GM19023 (cell line): ENCODE measurements around the gene GOLGA8A.
"Not testable (repeated sequence)": the region's sequence is repeated elsewhere in the genome, so short reads cannot be mapped to it uniquely, and the experiment has no call there.

Experiments used
- ATAC-seq: cut with Tn5 transposase; IDR thresholded peaks from one replicate; pipeline ENCODE4 v1.9.1; 2021; ENCODE audit warnings: mild to moderate bottlenecking, moderate library complexity; ENCODE audit not compliant: unreplicated experiment

GOLGA8A gene

DNA sequence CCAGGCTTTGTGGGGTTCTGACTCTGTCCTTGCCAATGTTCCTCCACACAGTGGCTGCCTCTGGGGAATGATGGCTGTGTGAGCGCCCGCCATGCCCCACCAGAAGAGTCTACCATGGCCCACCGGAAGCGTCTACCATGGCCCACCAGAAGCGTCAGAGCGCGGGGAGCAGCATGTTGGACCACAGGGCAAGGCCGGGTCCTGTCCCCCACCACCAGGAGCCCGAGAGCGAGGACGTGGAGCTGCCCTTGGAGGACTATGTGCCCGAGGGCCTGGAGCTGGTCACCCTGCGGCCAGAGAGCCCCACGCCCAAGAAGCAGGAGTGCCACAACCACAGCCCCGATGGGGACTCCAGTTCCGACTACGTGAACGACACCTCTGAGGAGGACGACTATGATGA, 28.1 kb downstream of the GOLGA8A start:
- not testable (repeated sequence) for ATAC-seq

DNA sequence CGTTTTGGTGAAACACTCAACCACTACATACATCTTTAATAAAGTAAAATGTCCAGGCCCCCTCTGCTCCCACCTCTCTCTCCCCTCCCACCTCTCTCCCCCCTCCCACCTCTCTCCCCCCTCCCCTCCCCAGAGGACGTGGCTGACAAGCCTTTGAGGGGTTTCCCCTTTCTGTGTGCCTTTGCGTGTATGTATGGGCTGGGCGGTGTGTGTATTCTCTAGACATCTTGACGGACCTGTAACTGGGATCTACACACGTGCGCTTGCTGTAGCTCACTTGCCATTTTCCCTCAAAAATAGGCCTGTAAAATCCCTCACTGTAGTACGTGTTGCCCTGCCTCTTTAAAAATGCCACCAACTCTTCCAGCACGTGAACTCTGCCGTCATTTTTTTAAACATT, 28.6 kb downstream of the GOLGA8A start:
- ATAC-seq: not testable (repeated sequence)

DNA sequence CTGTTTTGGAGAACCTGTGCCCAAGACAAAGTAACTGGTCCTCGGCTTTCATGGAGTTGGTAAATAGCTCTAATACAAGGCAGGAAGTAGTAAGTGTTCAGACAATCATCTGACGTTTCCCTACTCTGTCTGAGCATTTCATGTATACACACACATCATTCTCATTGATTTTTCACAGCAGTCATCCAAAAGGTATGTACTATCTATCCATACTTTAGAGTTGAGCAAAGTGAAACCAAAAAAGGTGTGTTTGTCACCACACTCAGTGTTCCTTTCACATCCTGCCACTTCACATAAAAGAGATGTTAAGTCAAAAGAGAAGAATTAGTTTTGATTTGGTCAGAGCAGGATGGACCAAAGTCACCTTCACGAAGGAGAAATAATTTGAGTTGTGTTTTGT, 33.7 kb downstream of the GOLGA8A start:
- ATAC-seq: not testable (repeated sequence)

DNA sequence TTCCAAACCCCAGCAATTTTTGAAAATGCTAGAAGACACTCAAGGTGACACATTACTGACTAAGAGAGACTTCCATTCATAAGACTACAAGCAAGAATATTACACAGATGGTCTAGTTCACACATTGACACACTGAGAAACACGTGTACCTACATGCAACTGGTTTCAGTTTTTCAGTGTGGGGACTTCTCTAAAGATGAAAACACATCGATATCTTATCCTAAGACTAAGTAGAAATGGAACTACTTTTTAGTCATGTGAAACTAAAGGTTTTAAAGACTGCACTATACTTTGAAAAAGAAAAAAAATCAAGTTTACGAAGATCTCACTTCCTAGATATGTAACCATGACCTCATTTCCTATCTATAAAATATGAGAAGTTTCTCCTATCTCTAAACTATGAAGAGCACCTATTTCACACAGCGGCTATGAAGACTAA, 34.4 kb downstream of the GOLGA8A start:
- ATAC-seq: peak; percentile 59

DNA sequence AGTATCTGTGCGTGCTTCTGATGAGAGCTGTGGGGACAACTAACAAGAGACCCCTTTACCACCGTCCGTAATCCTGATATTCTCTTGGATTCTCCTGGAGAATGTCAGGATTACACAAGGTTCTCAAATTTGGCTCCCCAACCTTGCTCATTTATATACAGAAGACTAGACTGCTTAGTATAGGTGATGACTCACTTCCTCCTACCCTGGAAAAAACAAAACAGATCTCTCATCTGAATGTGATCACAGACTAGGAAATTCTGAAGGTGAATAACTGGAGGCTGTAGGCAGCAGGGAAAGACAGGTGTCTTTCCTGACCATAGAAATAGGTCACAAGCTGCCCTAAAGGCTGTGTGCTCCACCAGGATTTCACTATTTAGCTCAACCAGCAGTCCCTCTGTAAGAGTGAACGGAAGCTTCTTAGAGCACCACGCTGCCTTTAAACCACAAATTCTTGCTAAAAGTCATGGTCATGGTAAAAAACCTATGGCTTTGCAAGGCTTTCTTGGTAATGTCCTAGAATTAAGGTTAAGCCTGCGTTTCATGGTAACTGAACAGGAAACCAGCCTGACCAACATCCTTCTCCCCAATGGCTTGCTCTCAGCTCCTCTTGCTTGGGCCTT, 39.9 kb downstream of the GOLGA8A start:
- peak; percentile 54 for ATAC-seq

DNA sequence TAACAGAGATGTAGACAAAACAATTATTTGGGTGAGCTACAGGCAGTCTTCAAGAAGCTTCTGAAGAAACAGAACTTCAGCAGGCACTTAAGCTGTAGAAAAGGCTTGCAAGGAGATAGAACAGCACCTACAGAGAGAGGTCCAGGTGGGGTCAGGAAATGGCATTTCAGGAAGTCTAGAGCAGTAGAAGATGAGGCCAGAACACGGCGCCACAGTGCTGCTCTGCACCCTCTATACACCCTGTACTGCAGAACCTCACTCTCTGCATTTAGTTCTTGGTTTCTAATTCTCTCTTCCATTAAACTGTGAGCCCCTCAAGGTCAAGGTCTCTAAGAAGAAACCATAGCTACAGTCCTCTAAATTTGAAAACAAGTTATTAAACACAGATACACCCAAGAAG, 44.6 kb downstream of the GOLGA8A start:
- not testable (repeated sequence) for ATAC-seq

DNA sequence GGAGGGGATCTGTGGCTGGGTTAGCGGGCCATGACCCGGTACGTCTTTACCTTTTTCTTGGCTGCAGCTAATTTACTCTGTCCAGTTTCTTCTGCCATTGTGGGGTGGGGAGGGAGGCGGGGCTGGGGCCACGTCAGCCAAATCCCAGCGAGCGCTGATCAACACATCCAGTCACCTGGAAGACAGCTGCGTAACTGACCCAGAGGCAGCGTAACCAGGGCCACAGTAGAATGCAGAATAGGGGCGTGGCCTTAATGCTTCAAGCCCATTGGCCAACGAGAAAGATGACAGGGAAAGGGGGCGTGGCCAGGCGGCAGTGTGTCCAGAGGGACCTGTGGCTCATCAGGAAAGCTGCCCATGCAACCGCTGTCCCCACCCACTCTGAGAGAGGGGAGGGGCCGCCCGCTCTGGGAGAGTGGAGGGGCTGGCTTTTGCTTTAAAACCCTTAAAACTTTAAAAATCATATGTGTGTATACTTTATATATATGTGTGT, 48.0 kb downstream of the GOLGA8A start:
- ATAC-seq: not testable (repeated sequence)
